Spleen (tissue), 11 donors: Measurements from ENCODE around the gene ADCK2. TPM values are rescaled to one million over a fixed set of nuclear protein-coding genes. Genes with fewer than 3 reads are reported as not detected.
"Not testable (repeated sequence)": the region's sequence is repeated elsewhere in the genome, so short reads cannot be mapped to it uniquely, and the experiment has no call there.

Experiments used
- DNase-seq: peaks from one replicate; pipeline ENCODE4 v3.0.0-alpha.2; 2020
- H3K27ac ChIP-seq, 8 donors: fragments of 200-600 bp; sonication (generic) in 7 of 8; 1 replicate in 4 of 8; 2 replicates in 4 of 8; pipeline versions ENCODE4 v1.5.0 to v1.8.0; 2016 to 2021; ENCODE audit warnings: inconsistent platforms in 4 of 8, mild to moderate bottlenecking in 4 of 8, moderate library complexity in 1 of 8
- H3K27me3 ChIP-seq, 7 donors: fragments of 200-600 bp; sonication (generic) in 6 of 7; replicated peaks in 1 of 7; 1 replicate in 4 of 7; 2 replicates in 3 of 7; pipeline versions ENCODE4 v1.5.0 to v1.8.0; 2016 to 2021; ENCODE audit warnings: inconsistent platforms in 3 of 7, mild to moderate bottlenecking in 1 of 7
- H3K36me3 ChIP-seq, 6 donors: fragments of 200-600 bp; sonication (generic) in 5 of 6; 1 replicate in 4 of 6; 2 replicates in 2 of 6; pipeline versions ENCODE4 v1.5.0 to v1.8.0; 2016 to 2021; ENCODE audit warnings: inconsistent platforms in 2 of 6
- H3K4me1 ChIP-seq, 6 donors: fragments of 200-600 bp; sonication (generic) in 5 of 6; 1 replicate in 3 of 6; 2 replicates in 3 of 6; pipeline versions ENCODE4 v1.5.0 to v1.8.0; 2016 to 2021; ENCODE audit warnings: inconsistent platforms in 3 of 6
- H3K4me3 ChIP-seq, 8 donors: fragments of 200-600 bp; sonication (generic) in 7 of 8; 1 replicate in 4 of 8; 2 replicates in 4 of 8; pipeline versions ENCODE4 v1.5.0 to v1.8.0; 2016 to 2021; ENCODE audit warnings: inconsistent platforms in 4 of 8, mild to moderate bottlenecking in 4 of 8, moderate library complexity in 2 of 8
- H3K9me3 ChIP-seq, 8 donors: fragments of 200-600 bp; sonication (generic) in 7 of 8; 1 replicate in 4 of 8; 2 replicates in 4 of 8; pipeline versions ENCODE4 v1.5.0 to v1.8.0; 2016 to 2021; ENCODE audit warnings: inconsistent platforms in 4 of 8
- CTCF ChIP-seq, 11 experiments: fragments of 200-600 bp in 7 of 11; fragments of 450-650 bp in 4 of 11; sonication (generic) in 4 of 11; IDR thresholded peaks in 8 of 11; conservative IDR thresholded peaks in 3 of 11; 1 replicate in 7 of 11; 2 replicates in 4 of 11; pipeline versions ENCODE4 v1.4.0 to v1.8.0; 2016 to 2021; ENCODE audit warnings: antibody characterized with exemption in 11 of 11, inconsistent platforms in 4 of 11, mild to moderate bottlenecking in 1 of 11
- POLR2A ChIP-seq, 3 donors: fragments of 450-650 bp; IDR thresholded peaks; one replicate each; pipeline ENCODE4 v1.5.1; 2017; ENCODE audit warnings: antibody characterized with exemption in 3 of 3, mild to moderate bottlenecking in 1 of 3
- POLR2AphosphoS5 ChIP-seq, 3 donors: sonication (generic); formaldehyde crosslinking; IDR thresholded peaks; one replicate each; pipeline ENCODE4 v1.5.1; 2017; ENCODE audit warnings: antibody characterized with exemption in 3 of 3
- WGBS, 5 donors: extraction: QIAGEN DNeasy Blood & Tissue Kit in 3 of 5; methylation state at CpG; one replicate each; pipeline versions ENCODE4 v1.1.5 to v1.1.7; 2013 to 2018; 5-methylcytosine and 5-hydroxymethylcytosine counted together
- intact Hi-C: fragments of 100-400 bp; cut with DNase I; formaldehyde crosslinking; loops from one replicate; pipeline ENCODE4 v1.15.0; 2023; ENCODE audit warnings: low total_unique reads
- polyA plus RNA-seq, 3 donors: library from polyadenylated mRNA; stranded (reverse); fragments of 200-250 nt; gene quantifications; one replicate each; pipeline ENCODE4 v1.2.1, GENCODE V29; 2013
- total RNA-seq, 7 donors: library from RNA; depleted of rRNA in 3 of 7; stranded (reverse); fragments of >200 nt in 3 of 7; fragmentation: NEBNext Ultra II Directional in 4 of 7; extraction: Animal tissue kit (Norgen Biotek cat#: 25700) in 4 of 7; gene quantifications; one replicate each; pipeline versions ENCODE4 v1.1.0 to v1.2.1, GENCODE V29; 2016 to 2021
- donor health status: healthy with polysubstance abuse.
- donor health status: DM: no; HTN: no; CAD: no; lungs with moderate emphysema.
- donor health status: DM: no; HTN: no; CAD: no.
- donor health status: Bipolar disorder and iron deficiency.
- donor health status: healthy.
- donor health status: DM: no; HTN: no; CAD: no.
- donor health status: DM: yes; HTN: yes; CAD: no.

The ADCK2 gene
- total and polyA plus RNA-seq, 10 donors = 10.6 to 25.2 (median 18.5) TPM

DNA sequence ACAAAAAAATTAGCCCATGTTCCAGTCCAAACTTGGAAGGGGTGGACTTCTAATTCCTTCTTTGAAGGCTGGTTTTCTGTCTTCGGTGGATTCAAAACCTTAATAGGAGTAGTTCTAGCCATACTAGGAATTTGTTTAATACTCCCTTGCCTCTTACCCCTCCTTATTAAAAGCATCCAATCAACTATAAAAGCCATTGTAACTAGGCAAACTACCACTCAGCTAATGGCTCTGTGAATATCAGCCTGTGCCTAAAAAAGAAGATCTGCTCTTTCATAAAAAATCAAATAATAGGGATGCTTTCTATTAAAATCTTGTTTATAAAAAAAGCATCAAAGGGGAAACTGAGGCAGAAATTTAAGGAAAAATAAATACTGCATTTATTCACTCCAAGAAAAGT is 4.1 kb upstream of the ADCK2 start:
- intact Hi-C loops = no loop called here
- H3K4me1 ChIP-seq = peaks cover under 1 to 15% (median 12%) of the 10 kb centered on the region in 6 donors
- H3K9me3 ChIP-seq = no peaks in the 10 kb centered on the region
- no peak for DNase-seq
- 61 to 86% (median 74%) methylated on average over 1 of the region's 1 CpG for WGBS, 5 donors
- no peak overlapping the region for H3K27ac ChIP-seq
- H3K36me3 ChIP-seq = no peaks in the 10 kb centered on the region
- no peaks in the 10 kb centered on the region for H3K27me3 ChIP-seq
- H3K4me3 ChIP-seq = no peak overlapping the region
- TF ChIP-seq POLR2AphosphoS5 (IDR thresholded peaks at IDR 0.05) (no peak), CTCF (IDR thresholded peaks at IDR 0.05 in 8 of 11, conservative IDR thresholded peaks at IDR 0.05 in 3 of 11) (no peak), POLR2A (IDR thresholded peaks at IDR 0.05) (no peak)

GRCh38 chr7:140669352-140669751 is 3.4 kb upstream of the ADCK2 start:
- no peak for DNase-seq
- Histone ChIP-seq H3K4me3 (no peak overlapping the region), H3K9me3 (no peaks in the 10 kb centered on the region), H3K36me3 (no peaks in the 10 kb centered on the region), H3K27me3 (no peaks in the 10 kb centered on the region), H3K27ac (no peak overlapping the region), H3K4me1 (peaks cover 8 to 23% (median 19%) of the 10 kb centered on the region in 6 donors)
- intact Hi-C loops = no loop called here
- 81 to 93% (median 90%) methylated on average over 3 of the region's 3 CpGs for WGBS, 5 donors
- TF ChIP-seq POLR2A (IDR thresholded peaks at IDR 0.05) (no peak), POLR2AphosphoS5 (IDR thresholded peaks at IDR 0.05) (no peak), CTCF (IDR thresholded peaks at IDR 0.05 in 8 of 11, conservative IDR thresholded peaks at IDR 0.05 in 3 of 11) (no peak)

GRCh38 chr7:140669862-140670261 is 2.9 kb upstream of the ADCK2 start:
- intact Hi-C loops, H3K4me3 ChIP-seq, H3K9me3 ChIP-seq, H3K27ac ChIP-seq, H3K36me3 ChIP-seq, H3K27me3 ChIP-seq: not testable (repeated sequence)
- H3K4me1 ChIP-seq = peaks cover 13 to 28% (median 24%) of the 10 kb centered on the region in 6 donors
- DNase-seq = peak; percentile 29
- WGBS, 5 donors = 93 to 98% (median 94%) methylated on average over 8 to 10 of the region's 10 CpGs

GRCh38 chr7:140670343-140670935 is 2.3 kb upstream of the ADCK2 start:
- H3K4me3 ChIP-seq = no peak overlapping the region
- H3K9me3 ChIP-seq = no peaks in the 10 kb centered on the region
- H3K4me1 ChIP-seq = peaks cover 19 to 33% (median 30%) of the 10 kb centered on the region in 6 donors
- peak; percentile 51 for DNase-seq
- no peaks in the 10 kb centered on the region for H3K36me3 ChIP-seq
- TF ChIP-seq CTCF (IDR thresholded peaks at IDR 0.05 in 8 of 11, conservative IDR thresholded peaks at IDR 0.05 in 3 of 11) (no peak), POLR2A (IDR thresholded peaks at IDR 0.05) (no peak), POLR2AphosphoS5 (IDR thresholded peaks at IDR 0.05) (no peak)
- H3K27me3 ChIP-seq = no peaks in the 10 kb centered on the region
- 58 to 67% (median 65%) methylated on average over 4 of the region's 4 CpGs for WGBS, 5 donors
- no peak overlapping the region for H3K27ac ChIP-seq
- intact Hi-C loops = no loop called here
